Lower leg skin (tissue), 3 donors: Measurements from ENCODE around the gene WWOX.

ENCODE experiments used
- CTCF ChIP-seq, 3 donors: fragments of 450-650 bp; IDR thresholded peaks; one replicate each; pipeline ENCODE4 v1.5.1; 2016; ENCODE audit warnings: antibody characterized with exemption in 3 of 3, mild to moderate bottlenecking in 3 of 3, moderate library complexity in 2 of 3
- POLR2A ChIP-seq, 2 donors: fragments of 450-650 bp; IDR thresholded peaks; one replicate each; pipeline ENCODE4 v1.6.1; 2016 to 2017; ENCODE audit warnings: antibody characterized with exemption in 2 of 2, mild to moderate bottlenecking in 1 of 2, moderate library complexity in 1 of 2

DNA sequence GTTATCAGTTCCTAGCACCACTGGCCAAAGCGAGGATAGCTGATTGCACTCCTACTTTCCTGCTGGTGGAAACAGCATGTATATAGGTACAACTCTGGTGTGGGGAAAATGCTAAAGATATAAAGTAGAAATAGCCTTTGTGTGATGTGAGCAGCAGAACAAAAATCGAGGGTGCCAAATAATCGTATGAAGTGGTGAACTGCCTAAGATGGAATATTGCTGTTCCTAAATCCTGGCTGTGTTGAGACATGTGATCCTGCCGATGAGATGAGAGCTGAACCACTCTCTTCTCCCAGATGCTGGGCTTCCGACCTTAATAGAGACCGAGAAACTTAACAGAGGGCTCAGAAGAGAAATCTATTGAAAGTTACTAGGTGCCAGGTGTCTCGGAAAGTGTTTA, 117.8 kb downstream of the WWOX start:
- TF ChIP-seq CTCF (IDR thresholded peaks at IDR 0.05) (no peak), POLR2A (IDR thresholded peaks at IDR 0.05) (no peak)
